B cell (primary cell): ENCODE measurements around the gene WDFY4.

Experiments
- CTCF ChIP-seq: fragments of 200-600 bp; IDR thresholded peaks from one replicate; pipeline ENCODE4 v1.8.0; 2022; ENCODE audit warnings: antibody characterized with exemption, mild to moderate bottlenecking
- EZH2 ChIP-seq: IDR thresholded peaks from 2 replicates; pipeline ENCODE4 v1.6.1; 2012; ENCODE audit warnings: borderline replicate concordance, low read depth, mild to moderate bottlenecking, moderate library complexity, low read length; ENCODE audit not compliant: insufficient read depth, poor library complexity, severe bottlenecking

- no peak for TF ChIP-seq EZH2
- no peak for TF ChIP-seq CTCF
Observed at GRCh38 chr10:48884179-48885045, 199.7 kb downstream of the WDFY4 start.
